ENCODE measurements around the gene CC2D1A. TPM values are rescaled to one million over a fixed set of nuclear protein-coding genes. Genes with fewer than 3 reads are reported as not detected.

The CC2D1A gene
- 10 to 100 TPM; 28.0 to 56.9 (median 36.0) TPM for total RNA-seq

DNA sequence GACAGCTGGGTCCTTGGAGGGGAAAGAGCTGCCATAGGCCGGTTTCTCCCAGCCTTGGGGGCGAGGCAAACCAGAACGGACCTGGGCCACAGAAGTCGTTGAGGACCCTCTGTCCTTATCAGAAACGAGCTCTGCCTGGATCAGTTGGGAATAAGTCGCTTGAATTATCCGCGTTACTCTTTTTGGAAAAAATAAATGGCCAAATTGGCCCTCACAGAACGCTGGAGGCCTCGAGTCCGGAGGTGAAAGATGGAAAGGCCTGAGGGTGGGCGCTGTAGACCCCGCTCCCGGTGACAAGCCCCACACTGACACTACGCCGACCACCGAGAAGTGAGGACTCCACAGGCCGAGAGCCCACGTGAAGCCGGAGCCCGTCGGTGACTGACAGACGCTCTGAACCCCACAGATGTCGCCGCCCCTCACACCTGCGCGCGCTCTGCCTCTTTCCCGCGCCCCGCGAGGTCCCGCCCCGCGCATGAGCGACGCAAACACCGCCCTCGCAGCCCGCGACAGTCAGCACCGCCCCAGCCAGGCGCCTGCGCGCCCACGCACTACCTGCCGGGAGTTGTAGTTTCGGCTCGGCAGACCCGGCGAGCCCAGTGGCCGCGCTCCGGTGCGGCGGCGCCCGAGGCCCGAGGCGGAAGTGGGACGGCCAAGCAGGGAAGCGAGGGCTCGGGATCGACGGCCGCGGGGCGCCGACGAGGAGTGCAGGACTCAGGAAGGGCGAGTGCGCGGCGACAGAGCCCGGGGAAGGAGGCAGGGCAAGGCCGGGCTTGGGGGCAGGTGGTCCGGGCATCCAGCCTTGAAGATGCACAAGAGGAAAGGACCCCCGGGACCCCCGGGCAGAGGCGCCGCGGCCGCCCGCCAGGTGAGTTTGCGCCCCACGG, at the start of gene CC2D1A, which contains the start of gene BRME1:
CC2D1A (plus strand) TSS at position 568 of the 887 bp plus-strand sequence; CDS start at position 809, 241 bp downstream.
BRME1 (minus strand) TSS at position 484 of the 887 bp plus-strand sequence. CDS start 1,225 bp downstream, outside the sequence.
- whole genome bisulfite sequencing, 2 donors, result 33 to 45% methylated on average over 9 of the region's 86 CpGs
- Histone ChIP-seq H3K9me3 (no peaks in the 10 kb centered on the region), H3K27me3 (no peaks in the 10 kb centered on the region), H3K4me1 (peaks cover 13 to 29% (median 15%) of the 10 kb centered on the region in 3 donors), H3K36me3 (peaks cover 0 to 30% (median 0%) of the 10 kb centered on the region in 3 donors), H3K27ac (peak within 1 kb of the TSS; percentile 85 to 96 (median 91)), H3K4me3 (peak within 1 kb of the TSS; percentile 77 to 98 (median 84))
- peak in 3 of 4 donors; percentile 47 to 69 (median 52) for TF ChIP-seq POLR2A (IDR thresholded peaks at IDR 0.05)
- TF ChIP-seq, protein P1, sequence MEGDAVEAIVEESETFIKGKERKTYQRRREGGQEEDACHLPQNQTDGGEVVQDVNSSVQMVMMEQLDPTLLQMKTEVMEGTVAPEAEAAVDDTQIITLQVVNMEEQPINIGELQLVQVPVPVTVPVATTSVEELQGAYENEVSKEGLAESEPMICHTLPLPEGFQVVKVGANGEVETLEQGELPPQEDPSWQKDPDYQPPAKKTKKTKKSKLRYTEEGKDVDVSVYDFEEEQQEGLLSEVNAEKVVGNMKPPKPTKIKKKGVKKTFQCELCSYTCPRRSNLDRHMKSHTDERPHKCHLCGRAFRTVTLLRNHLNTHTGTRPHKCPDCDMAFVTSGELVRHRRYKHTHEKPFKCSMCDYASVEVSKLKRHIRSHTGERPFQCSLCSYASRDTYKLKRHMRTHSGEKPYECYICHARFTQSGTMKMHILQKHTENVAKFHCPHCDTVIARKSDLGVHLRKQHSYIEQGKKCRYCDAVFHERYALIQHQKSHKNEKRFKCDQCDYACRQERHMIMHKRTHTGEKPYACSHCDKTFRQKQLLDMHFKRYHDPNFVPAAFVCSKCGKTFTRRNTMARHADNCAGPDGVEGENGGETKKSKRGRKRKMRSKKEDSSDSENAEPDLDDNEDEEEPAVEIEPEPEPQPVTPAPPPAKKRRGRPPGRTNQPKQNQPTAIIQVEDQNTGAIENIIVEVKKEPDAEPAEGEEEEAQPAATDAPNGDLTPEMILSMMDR (IDR thresholded peaks at IDR 0.05), result peak in 2 of 6 experiments; percentile 28 to 42
- intact Hi-C loops (cut with DNase I), result no loop called here
- peak; percentile 53 for DNase-seq

DNA sequence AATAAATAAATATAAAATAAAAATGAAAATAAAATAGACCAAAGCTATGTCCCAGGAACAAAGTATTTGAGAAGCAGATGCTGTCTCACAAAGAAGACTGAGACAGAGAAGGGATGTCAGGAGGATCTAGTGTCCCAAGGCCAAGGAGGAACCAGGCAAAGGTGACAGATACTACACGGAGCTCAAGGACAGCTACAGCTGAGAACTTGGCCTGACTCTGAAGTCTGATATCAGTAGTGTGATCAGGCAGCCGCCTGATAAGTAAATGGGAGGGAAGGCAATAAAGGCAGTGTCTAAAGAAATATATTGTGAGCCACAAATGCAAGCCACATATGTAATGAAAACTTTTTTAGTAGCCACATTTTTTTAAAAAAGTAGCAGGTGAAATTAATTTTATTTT, 49.5 kb upstream of the CC2D1A start:
- intact Hi-C loops (cut with DNase I), result no loop called here
- no peak overlapping the region for H3K4me3 ChIP-seq
- H3K27ac ChIP-seq, result no peak overlapping the region
- peaks cover 5 to 58% (median 12%) of the 10 kb centered on the region in 3 donors for H3K4me1 ChIP-seq
- H3K9me3 ChIP-seq, result no peaks in the 10 kb centered on the region
- TF ChIP-seq POLR2A (IDR thresholded peaks at IDR 0.05), result no peak
- TF ChIP-seq, protein P1 (IDR thresholded peaks at IDR 0.05), result no peak
- WGBS, 2 donors, result 77% methylated on average over 2 of the region's 2 CpGs
- no peak for DNase-seq
- H3K36me3 ChIP-seq, result no peaks in the 10 kb centered on the region
- H3K27me3 ChIP-seq, result no peaks in the 10 kb centered on the region

DNA sequence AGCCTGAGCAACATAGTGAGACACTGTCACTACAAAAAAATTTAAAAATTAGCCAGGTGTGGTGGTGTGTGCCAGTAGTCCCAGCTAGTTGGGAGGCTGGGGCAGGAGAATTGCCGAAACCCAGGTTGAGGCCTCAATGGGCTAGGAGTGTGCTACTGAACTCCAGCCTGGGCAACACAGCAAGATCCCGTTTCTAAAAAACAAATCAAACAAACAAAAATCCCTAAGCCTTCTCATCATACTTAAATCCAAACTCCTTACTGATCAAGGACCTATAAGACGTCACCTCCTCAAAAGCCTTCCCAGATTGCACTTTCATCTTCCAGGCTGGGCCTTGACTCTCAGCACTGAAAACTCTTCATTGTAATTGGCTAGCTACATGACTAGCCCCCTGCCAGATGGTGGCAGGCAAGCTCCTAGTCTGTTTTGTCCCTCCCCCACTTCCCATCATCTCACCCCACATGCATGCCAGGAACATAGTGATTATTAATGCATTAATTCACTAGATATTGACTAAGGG, 46.6 kb upstream of the CC2D1A start:
- Histone ChIP-seq H3K9me3 (no peaks in the 10 kb centered on the region), H3K4me1 (peaks cover 7 to 51% (median 11%) of the 10 kb centered on the region in 3 donors), H3K36me3 (no peaks in the 10 kb centered on the region), H3K27ac (peak overlapping the region; percentile 28 to 76 (median 64)), H3K27me3 (no peaks in the 10 kb centered on the region), H3K4me3 (no peak overlapping the region)
- no peak for TF ChIP-seq POLR2A (IDR thresholded peaks at IDR 0.05)
- TF ChIP-seq, protein P1 (IDR thresholded peaks at IDR 0.05), result no peak
- no peak for DNase-seq
- intact Hi-C loops (cut with DNase I), result no loop called here
- WGBS, 2 donors, result 84 to 91% methylated on average over 3 of the region's 3 CpGs

DNA sequence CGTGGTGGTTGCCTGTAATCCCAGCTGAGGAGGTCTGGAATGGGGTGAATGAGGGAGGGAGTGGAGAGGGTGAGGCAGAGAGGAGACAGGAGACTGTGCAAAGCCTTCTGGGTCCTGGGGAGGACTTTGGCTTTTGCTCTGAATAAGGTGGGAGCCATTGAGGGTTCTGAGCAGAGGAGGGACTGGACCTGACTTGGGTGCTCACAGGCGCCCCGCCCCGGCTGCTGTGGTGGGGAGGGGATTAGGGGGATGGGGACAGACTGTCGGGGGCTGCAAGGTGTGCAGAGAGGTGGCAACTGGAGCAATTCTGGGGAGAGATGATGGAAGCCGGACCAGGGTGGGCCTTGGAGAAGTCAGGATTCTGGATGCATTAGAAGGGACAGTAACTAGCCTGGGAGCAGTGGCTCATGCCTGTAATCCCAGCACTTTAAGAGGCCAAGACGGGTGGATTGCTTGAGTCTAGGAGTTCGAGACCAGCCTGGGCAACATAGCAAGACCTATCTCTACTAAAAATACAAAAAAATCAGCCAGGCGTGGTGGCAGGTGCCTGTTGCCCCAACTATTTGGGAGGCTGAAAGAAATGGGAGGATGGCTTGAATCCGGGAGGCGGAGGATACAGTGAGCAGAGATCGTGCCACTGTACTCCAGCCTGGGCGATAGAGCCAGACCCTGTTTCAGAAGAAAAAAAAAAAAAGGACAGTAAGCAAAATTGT, 45.2 kb upstream of the CC2D1A start:
- TF ChIP-seq, protein P1 (IDR thresholded peaks at IDR 0.05), result no peak
- no peak for TF ChIP-seq POLR2A (IDR thresholded peaks at IDR 0.05)
- Histone ChIP-seq H3K27me3 (peaks cover 0 to 11% (median 0%) of the 10 kb centered on the region in 4 donors), H3K4me3 (peak overlapping the region in 1 of 4 donors; percentile 52), H3K27ac (peak overlapping the region; percentile 84 to 95 (median 93)), H3K9me3 (no peaks in the 10 kb centered on the region), H3K4me1 (peaks cover 11 to 56% (median 14%) of the 10 kb centered on the region in 3 donors), H3K36me3 (no peaks in the 10 kb centered on the region)
- DNase-seq, result no peak
- WGBS, 2 donors, result 75 to 77% methylated on average over 10 to 13 of the region's 13 CpGs
- intact Hi-C loops (cut with DNase I), result loop anchor here (10.0 kb wide), 1 partner anchor 266 kb away; no protein-coding TSS in a partner anchor
